DMS153 treated with DMSO at 0.1 percent for 48 hours (cell line): Measurements from ENCODE around the gene SGIP1.
"Not testable (repeated sequence)": the region's sequence is repeated elsewhere in the genome, so short reads cannot be mapped to it uniquely, and the experiment has no call there.

Experiments
- DNase-seq: peaks from one replicate; lab custom pipeline; 2025; ENCODE audit not compliant: unreplicated experiment; lab: John Stamatoyannopoulos, UW

SGIP1 gene

DNA sequence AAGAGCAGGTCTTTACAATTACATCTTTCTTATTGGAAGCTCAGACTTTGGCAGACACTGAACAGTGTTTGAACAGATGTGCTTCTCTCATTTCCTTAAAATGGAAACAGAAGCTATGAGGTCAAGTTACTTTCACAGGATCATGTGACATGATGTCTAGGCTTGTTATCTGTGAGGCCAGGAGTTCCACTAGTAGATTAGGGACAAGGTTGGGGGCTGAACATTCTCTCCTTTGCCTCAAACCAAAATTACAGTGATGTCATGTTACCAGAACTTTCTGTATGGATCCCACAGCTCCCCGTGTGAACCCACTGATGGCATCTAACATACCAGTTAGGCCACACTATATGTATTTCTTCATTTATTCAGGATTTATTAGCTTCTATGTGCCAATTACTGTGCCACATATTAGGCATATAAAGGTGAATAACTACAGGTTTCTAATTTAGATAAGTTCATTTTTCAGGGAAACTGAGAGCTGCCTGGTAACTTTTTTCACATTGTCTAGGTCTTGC, 224.3 kb downstream of the SGIP1 start:
- no peak for DNase-seq

DNA sequence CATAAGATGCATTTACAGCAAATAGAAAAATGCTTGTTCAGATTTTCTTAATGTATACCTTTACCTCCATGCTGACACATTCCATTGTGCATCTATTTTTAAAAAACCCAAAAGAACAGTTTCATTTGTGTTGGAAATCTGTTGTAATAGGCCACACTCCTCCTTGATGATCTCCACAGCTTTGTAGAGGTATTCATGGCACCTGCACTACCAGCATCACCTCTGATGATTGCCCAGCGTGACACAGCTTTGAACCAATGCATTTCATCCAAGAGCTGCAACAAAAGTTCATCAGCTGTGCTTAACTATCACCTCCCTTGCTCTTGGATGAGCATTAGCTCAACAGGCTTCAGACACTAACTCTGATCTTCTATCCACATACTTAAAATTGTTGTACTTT, 226.6 kb downstream of the SGIP1 start:
- no peak for DNase-seq

DNA sequence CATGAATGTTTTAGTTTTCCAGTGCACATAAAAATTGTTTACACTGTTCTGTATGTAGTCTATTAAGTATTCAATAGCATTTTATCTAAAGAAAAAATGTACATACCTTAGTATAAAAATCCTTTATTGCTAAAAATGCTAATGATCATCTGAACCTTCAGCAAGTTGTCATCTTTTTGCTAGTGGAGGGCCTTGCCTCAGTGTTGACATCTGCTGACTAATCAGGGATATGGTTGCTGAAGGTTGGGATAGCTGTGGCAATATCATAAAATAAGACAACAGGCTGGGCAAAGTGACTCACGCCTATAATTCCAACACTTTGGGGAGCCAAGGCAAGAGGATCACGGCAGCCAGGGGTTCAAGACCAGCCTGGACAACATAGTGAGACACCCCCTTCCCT, 227.3 kb downstream of the SGIP1 start:
- DNase-seq, result no peak

DNA sequence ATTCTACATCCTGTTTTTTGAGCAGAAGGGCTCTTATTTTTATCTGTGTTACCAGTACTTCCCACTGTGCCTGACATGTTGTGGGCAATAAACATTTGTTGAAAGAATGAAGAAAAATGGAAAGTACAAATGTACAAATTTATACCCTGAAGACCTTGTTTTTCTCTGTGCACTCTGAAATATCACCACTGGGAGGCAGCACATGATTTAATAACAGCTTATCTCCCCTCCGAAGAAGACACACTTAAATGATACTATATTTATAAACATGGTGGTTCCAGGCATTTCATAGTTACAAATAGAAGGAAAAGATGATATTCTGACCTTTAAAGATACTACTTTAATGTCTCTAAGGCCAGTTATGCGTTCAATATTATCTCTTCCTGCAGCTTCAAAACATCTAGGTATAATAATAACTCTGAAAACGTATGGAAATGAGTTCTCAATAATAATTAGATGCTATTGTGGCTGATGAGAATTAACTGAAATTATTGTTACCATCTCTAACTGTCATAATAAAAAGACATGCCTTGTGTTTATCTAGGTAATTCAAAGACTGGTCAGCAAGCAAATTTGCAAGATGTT, 231.1 kb downstream of the SGIP1 start:
- peak; percentile 10 for DNase-seq

DNA sequence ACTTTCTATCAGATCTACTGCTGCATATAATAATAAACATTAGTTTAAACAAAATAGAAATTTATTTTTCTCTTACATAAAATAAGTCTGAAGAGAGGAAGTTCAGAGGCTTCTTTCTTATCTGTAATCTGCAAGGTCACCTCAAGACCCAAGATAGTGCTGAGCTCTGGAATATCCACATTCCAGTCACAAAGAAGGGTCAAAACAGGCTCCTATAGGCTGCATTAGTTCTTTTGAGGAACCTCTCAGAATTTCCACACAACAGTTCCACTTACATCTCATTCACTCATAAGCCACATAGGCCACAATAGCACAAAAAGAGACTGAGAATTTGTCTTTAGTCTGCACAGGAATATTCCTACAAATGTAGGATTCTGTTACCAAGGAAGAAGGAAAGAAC, 233.7 kb downstream of the SGIP1 start:
- DNase-seq, result no peak

DNA sequence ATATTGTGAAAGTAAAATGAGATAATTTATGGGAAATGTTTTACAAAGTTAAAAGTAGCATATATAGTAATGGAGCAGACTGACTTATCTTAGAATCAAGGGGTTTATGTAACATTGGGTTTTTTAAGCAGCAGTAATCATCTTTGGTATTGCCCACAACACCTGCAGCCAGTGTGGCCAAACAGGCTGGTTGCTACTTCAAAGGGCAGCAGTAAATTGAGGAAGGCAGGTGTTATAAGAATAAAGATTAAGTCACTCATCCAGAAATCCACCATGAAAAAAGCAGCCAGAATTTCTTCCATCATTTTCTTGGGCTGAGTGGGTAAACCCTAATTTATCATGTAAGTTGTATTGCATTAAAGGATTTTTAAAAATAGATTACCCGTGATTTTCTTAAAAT, 235.0 kb downstream of the SGIP1 start:
- DNase-seq, result no peak

DNA sequence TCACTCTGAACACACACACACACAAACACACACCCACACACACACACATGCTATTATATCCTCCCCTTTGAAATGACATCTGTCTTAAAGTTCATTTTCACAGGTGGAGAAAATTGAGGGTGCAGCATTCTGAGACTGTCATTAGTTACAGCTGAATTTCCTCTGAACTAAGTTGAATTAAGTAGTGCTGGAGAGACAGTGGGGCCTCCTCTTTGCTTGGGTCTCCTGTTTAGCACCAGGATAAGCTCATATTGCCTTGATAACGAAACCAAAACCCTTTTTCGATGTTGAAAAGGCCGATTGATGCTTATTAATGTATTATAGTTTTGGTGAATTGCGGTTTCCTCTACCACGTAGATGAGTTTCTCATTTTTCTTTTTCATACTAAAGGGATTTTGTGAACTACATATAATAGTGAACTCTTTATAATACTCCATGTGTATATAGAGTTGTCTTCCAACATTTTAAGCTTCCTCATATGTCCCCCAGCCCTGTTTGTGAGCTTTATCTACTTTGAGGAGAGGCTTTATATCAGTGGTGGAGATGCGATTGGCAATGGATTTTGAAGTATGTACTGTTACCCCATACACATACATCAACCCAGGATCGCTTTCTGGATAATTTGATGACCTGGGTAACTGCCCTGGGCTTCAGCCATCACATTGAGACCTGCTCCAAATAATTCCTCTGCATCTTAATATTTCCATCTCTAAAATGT, 235.7 kb downstream of the SGIP1 start:
- no peak for DNase-seq

DNA sequence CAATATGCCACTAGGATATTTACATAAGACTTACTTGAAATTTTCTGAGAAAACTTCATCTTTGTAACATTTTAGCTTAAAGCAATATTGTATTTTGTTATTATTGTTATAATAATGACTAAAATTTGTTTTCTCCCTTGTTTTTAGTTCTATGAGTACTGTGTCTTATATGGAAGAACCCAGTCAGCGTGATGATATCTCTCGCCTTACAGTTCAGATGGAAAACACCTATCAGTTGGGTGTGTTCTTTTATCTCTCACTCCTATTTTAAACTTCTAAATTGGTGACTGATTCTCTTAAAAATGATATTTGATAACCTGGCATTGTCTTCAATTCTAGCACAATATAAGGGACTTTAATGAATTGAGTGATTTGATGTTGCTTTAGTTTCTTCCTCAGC, 236.3 kb downstream of the SGIP1 start:
- DNase-seq, result no peak

DNA sequence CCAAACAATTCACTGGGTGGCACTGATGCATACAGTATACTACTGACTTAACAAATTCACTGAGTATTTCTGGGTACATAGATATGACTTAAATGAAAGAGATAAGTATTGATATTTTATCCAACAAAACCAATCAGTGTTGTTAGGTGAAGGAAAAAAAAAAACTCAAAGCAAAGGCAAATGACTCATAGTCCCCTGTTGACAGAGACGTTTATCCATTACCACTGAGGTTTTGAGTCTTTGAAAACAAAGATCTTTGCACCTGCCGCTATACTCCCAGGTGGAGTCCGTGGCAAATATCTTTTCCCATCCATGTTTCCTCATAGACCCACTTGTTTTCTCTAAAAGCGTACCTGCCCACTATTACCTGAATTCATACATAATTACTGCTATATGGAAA, 236.7 kb downstream of the SGIP1 start:
- no peak for DNase-seq

DNA sequence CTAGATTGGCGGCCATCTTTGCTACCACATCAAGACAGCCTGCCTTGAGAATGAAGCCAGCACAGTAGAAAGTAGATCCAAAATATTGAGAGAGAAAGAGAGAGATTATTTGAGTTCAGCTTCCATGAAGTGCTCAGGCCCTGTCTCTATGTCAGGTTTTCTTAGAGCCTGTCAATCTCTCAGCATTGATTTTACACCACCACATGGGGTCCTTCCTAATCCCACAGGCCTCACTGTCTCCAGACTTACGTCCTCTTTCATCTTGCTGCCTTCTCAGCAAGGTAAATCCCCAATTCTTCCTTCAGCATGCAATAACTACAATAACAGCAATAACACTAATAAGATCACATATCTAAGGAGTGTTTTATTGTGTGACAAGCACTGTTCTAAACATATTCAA, 239.3 kb downstream of the SGIP1 start:
- no peak for DNase-seq

DNA sequence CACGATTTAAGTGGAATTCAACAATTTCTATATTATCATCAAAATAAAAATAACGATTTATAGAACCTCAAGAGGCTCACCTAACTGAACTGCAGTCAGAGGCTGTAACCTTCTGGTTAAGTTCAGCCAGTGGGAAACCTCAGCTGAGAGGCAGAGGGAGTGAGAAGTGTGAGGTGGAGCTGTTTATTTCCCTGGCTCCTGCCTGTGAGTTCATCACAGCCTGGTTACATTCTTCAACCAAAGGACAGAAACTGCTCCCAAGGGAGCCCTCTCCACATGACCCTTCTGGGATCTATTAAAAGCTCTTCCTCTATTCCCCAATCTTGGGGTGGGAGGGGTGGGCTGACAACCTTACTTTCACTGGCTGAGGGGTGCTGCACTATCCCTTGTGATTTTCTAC, 240.5 kb downstream of the SGIP1 start:
- DNase-seq, result no peak

DNA sequence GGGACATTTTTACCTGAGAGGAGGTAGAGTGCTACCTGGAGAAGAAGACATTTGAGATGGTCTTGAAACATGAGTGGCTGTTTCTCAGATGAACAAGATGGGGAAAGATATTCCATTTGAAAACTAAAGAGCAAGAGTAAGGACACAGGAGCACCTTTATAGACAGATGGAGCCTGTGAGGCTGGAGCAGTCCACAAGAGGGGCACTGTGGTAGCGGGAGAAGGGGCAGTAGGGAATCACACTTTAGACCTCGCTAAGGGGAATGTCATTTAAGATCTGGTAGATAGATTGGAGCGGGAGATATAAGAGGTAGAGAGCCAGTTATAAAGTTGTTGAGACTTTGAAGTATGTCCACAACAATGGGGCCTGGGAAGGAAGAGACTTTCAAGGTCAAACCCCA, 241.7 kb downstream of the SGIP1 start:
- no peak for DNase-seq

DNA sequence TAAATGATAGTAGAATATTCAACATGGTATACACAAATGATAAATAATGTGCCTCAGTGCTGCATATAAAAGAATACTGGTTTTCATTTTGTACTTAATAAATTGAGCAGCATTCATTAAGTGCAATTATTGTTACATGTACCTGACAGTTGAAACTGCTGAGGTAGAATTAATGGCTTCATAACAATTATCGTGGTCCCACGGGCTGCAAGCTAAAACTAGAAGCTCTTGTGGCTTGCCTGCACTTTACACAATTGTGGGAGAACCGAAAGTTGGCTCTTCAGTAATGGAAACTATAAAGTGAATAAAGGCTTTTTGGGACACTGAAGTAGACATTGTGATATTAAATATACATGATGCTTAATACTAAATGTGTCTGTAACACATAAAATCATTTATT, 243.9 kb downstream of the SGIP1 start:
- DNase-seq, result peak; percentile 73

DNA sequence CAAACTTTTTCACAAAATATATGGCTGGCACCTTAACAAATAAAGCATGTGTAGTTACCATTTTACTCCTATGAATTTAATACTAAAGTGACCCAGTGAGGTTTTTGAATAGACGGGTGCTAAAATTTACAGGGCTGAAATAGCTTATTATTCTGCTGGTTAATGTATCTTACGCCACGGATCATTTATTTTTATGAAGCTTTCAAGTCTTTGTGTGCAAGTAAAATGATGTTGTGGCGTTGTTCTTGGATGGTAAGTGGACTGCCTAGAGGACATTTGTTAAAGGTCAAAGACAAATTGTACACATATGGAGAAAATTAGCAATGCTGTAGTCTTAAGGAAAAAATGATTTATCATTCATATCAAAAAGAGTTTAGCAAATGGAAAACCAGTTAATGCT, 244.3 kb downstream of the SGIP1 start:
- DNase-seq, result peak; percentile 73

DNA sequence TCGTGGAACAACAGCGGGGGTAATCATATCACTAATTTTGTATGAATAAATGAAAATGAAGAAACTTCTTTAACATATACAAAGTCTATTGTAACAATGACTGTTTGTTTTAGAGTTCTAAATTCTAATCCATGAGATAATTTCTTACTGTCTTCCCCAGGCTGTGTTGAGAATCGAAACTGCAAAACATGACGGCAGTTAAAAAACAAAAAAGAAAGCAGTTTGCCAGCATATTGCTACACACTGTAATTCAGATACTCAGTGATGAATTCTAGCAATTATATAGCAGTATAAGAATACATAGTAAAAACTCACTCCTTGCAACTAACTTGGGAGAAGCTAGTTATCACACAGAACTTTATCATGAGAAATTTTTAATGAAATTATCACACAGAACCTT, 245.0 kb downstream of the SGIP1 start:
- no peak for DNase-seq

DNA sequence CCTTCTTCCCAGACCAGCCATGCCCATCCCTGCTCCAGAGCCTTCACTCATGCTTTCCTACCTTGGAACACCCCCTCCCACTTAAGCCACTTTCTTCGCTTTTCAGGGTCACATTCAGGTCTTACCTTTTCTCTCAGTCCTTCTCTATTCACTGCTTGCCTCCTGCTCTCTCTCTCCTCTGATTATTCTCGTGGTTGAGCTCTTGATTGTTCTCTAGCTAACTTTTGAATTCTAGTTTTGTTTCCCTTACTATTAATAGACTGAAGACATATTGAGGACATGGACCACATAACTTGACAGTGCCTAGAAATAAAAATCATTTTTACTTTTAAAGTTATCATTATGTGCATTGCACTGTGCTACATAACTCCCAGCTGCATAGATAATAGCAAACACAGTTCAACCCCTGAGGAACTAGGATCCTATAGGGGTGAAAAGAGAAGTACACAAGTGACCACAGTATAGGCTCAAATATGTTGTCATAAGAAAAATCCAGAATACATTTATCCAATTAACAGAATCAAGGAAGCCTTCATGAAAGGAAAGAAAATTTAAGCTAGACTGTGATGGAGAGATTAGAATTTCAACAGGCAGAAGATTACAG, 245.6 kb downstream of the SGIP1 start:
- no peak for DNase-seq

DNA sequence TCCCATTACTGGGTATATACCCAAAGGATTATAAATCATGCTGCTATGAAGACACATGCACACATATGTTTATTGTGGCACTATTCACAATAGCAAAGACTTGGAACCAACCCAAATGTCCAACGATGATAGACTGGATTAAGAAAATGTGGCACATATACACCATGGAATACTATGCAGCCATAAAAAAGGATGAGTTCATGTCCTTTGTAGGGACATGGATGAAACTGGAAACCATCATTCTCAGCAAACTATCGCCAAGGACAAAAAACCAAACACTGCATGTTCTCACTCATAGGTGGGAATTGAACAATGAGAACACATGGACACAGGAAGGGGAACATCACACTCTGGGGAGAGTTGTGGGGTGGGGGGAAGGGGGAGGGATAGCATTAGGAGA, 251.8 kb downstream of the SGIP1 start:
- DNase-seq, result not testable (repeated sequence)

DNA sequence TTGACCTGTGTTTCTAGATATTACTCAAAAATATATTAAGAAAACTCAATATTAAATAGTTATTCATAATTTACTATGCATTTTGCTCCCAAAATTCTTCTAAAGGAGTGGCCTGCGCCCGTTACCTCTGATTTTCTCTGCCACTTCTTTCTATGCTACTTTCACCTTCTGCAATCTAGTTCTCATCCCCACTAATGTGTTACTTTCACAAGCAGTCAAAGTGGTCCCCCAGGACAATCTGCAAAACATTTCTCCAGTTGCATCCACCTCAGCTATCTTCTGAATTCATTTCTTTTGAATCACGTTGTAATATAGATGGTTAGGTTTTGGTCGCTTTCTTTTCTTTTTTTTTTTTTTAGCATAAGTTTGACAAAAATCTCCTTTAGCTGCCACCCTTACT, 253.7 kb downstream of the SGIP1 start:
- no peak for DNase-seq

DNA sequence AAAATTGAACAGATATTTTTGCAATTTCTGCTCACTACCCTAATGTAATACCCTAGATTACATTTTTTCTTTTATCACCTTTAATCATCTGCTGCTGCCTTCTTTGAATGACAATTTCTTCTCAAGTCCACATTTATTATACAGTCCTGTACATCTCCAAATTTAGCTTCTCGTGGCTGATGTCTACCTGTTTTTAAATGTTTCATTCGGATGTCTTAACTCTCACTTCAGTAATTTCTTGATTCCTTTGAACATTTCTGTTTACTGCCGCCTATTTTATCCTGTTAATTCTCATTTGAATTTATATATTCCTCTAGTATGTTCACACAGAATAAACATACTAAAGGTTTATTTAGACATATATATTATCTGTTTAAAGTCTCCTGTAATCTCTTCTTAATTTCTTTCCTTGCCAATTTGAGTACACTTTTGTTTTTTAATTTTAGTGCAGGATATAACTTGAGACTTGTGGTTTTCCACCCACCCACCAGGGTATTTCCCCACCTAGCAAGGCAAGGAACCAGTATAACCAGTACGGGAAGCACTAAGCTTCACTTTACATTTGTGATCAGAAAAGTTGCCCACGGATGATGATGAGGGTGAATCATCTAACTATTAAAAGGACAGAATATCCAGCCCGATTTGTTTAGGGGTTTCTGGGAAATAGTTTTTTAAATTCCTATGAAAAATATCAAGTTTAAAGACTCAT, 254.4 kb downstream of the SGIP1 start:
- DNase-seq, result no peak

DNA sequence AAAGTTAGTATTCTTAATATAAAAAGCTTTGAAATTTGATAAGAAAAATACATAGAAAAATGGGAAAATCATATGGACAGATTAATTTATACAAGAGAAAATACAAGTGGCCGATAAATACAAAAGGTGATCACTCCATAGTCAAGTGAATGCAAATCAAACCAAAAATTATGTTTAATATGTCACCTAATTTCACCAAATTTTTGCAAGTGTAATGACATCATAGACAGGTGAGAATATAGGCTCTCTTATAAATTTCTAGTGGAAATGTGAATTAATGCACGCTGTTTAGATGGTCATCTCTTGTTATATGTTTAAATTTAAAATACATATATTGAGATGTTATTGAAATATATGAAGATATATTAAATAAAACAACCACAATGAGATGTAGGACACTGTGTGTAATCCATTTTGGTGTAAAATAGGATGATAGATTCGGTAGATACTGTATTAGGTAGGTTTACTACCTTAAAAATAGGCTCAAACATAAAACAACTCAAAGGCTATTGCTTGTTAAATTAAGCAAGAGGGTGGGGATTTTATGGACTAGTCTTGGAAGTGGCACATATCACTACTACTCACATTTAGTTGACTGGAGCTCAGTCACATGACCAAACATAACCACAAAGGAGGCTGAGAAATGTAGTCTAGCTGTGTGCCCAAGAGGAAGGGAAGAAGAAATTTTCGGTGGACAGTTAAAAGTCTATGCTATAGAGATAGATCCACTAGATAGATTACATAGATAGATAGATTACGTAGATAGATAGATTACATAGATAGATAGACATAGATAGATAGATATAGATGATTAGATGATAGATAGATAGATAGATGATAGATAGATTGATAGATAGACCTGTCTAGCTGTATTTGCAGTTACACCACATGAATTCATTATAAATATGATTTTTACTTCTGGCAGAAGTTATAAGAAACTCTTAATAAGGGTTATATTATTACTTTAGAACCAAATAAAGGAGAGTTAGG, 258.0 kb downstream of the SGIP1 start:
- DNase-seq, result no peak

DNA sequence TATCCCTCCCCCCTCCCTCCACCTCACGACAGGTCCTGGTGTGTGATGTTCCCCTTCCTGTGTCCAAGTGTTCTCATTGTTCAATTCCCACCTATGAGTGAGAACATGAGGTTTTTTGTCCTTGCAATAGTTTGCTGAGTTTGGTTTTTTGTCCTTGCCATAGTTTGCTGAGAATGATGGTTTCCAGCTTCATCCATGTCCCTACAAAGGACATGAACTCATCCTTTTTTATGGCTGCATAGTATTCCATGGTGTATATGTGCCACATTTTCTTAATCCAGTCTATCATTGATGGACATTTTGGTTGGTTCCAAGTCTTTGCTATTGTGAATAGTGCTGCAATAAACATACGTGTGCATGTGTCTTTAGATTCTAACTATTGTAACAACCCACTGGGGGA, 261.9 kb downstream of the SGIP1 start:
- DNase-seq, result not testable (repeated sequence)
